HL-60 (cell line): Measurements from ENCODE around the gene ATP13A1.
"Not testable (repeated sequence)": the region's sequence is repeated elsewhere in the genome, so short reads cannot be mapped to it uniquely, and the experiment has no call there.

Source experiments
- DNase-seq, 2 experiments: peaks; one replicate each; pipeline ENCODE4 v3.0.0-alpha.2; 2010 to 2020; ENCODE audit warnings: low read depth in 1 of 2, low spot score in 1 of 2
- H3K27ac ChIP-seq: fragments of 250-450 bp; sonication (Bioruptor Pico); replicated peaks from 2 replicates; pipeline ENCODE4 v1.5.1; 2020; ENCODE audit warnings: mild to moderate bottlenecking, moderate library complexity
- H3K27me3 ChIP-seq: fragments of 250-450 bp; sonication (Bioruptor Pico); 2 replicates; pipeline ENCODE4 v1.5.1; 2021; ENCODE audit warnings: mild to moderate bottlenecking, moderate library complexity; ENCODE audit not compliant: insufficient read depth, poor library complexity, severe bottlenecking
- H3K4me3 ChIP-seq: replicated peaks from 2 replicates; pipeline ENCODE4 v1.5.1; 2011; ENCODE audit warnings: mild to moderate bottlenecking, control low read depth, low read length; ENCODE audit not compliant: insufficient read depth
- CTCF ChIP-seq: IDR thresholded peaks from one replicate; pipeline ENCODE4 v1.5.1; 2011; ENCODE audit warnings: low read length, control low read depth, inconsistent platforms; ENCODE audit not compliant: insufficient read depth
- GABPA ChIP-seq: IDR thresholded peaks from 2 replicates; pipeline ENCODE4 v1.6.1; 2012; ENCODE audit warnings: low read depth
- POLR2AphosphoS5 ChIP-seq: IDR thresholded peaks from 2 replicates; pipeline ENCODE4 v1.6.1; 2012; ENCODE audit warnings: low read depth
- REST ChIP-seq: IDR thresholded peaks from 2 replicates; pipeline ENCODE4 v1.6.1; 2012; ENCODE audit warnings: low read depth; ENCODE audit not compliant: insufficient replicate concordance
- SPI1 ChIP-seq: IDR thresholded peaks from 2 replicates; pipeline ENCODE4 v1.6.1; 2012; ENCODE audit warnings: low read depth, mild to moderate bottlenecking, borderline replicate concordance

ATP13A1 gene

GRCh38 chr19:19613506-19613905, 50.0 kb downstream of the ATP13A1 start:
- no peak overlapping the region for H3K4me3 ChIP-seq
- no peaks in the 10 kb centered on the region for H3K27me3 ChIP-seq
- DNase-seq, result no peak
- H3K27ac ChIP-seq, result no peak overlapping the region
- no peak for TF ChIP-seq CTCF
- TF ChIP-seq POLR2AphosphoS5, result no peak

GRCh38 chr19:19610376-19611202, 52.9 kb downstream of the ATP13A1 start:
- no peak overlapping the region for H3K4me3 ChIP-seq
- H3K27ac ChIP-seq, result no peak overlapping the region
- TF ChIP-seq CTCF (no peak), GABPA (no peak), POLR2AphosphoS5 (no peak), REST (no peak), SPI1 (no peak)
- no peak for DNase-seq
- H3K27me3 ChIP-seq, result no peaks in the 10 kb centered on the region

DNA sequence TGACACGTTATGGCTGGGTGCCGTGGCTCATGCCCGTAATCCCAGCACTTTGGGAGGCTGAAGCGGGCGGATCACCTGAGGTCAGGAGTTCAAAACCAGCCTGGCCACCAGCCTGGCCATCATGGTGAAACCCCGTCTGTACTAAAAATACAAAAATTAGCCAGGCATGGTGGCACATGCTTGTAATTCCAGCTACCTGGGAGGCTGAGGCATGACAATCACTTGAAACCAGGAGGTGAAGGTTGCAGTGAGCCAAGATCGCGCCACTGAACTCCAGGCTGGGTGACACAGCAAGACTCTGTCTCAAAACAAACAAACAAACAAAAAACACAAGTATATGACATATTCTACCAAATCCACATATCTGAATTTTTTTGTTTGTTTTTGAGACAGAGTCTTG, 56.8 kb downstream of the ATP13A1 start:
- not testable (repeated sequence) for H3K4me3 ChIP-seq, H3K27ac ChIP-seq, H3K27me3 ChIP-seq, DNase-seq

DNA sequence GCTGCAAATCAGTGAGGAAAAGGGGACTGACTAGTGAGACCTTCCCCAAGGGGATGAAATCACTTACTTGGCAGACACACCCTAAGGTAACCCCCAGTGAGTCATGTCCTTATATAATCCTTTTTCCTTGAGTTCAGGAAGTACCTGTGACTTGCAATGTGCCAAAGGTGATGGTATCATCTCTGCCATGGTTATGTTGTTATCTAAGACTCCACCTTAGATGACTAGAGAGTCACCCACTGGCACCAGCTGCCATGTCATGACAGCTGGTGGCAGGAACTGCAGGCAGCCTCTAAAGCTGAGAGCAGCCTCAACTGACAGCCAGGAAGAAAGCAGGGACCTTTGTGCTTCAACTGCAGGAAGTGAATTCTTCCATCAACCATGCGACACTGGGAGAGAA, 57.5 kb downstream of the ATP13A1 start:
- no peak overlapping the region for H3K27ac ChIP-seq
- no peak for DNase-seq
- H3K4me3 ChIP-seq, result no peak overlapping the region
- no peaks in the 10 kb centered on the region for H3K27me3 ChIP-seq
- TF ChIP-seq POLR2AphosphoS5, result no peak
- TF ChIP-seq GABPA, result no peak
- TF ChIP-seq REST, result no peak
- TF ChIP-seq SPI1, result no peak
- TF ChIP-seq CTCF, result no peak
